Astrocyte (in vitro differentiated cells and primary cell): Measurements from ENCODE around the gene NOC2L. TPM values are rescaled to one million over a fixed set of nuclear protein-coding genes. Genes with fewer than 3 reads are reported as not detected.
"Not testable (repeated sequence)": the region's sequence is repeated elsewhere in the genome, so short reads cannot be mapped to it uniquely, and the experiment has no call there.

Experiments
- DNase-seq: peaks from one replicate; pipeline ENCODE4 v3.0.0-alpha.2; 2010; ENCODE audit warnings: low read depth
- FAIRE-seq: peaks from 2 replicates; lab custom pipeline; 2011; peaks lifted over from hg19 to GRCh38; lab: Jason Lieb, UNC
- H2AFZ ChIP-seq: 2 replicates; pipeline ENCODE4 v1.6.0; 2012; ENCODE audit warnings: low read depth, low read length, inconsistent platforms
- H3K27ac ChIP-seq: 2 replicates; pipeline ENCODE4 v1.5.1; 2011; ENCODE audit warnings: low read depth, low read length, inconsistent platforms
- H3K27me3 ChIP-seq: 2 replicates; pipeline ENCODE4 v1.6.0; 2011; ENCODE audit warnings: low read length, inconsistent platforms; ENCODE audit not compliant: insufficient read depth
- H3K36me3 ChIP-seq: 2 replicates; pipeline ENCODE4 v1.5.1; 2011; ENCODE audit warnings: low read length, inconsistent platforms; ENCODE audit not compliant: insufficient read depth
- H3K4me1 ChIP-seq: 2 replicates; pipeline ENCODE4 v1.5.1; 2011; ENCODE audit warnings: low read length, inconsistent platforms; ENCODE audit not compliant: insufficient read depth
- H3K4me2 ChIP-seq: 2 replicates; pipeline ENCODE4 v1.6.0; 2012; ENCODE audit warnings: low read length, inconsistent platforms
- H3K4me3 ChIP-seq: 2 replicates; pipeline ENCODE4 v1.5.1; 2011; ENCODE audit warnings: low read depth, mild to moderate bottlenecking, low read length, inconsistent platforms; ENCODE audit not compliant: insufficient read depth
- H3K79me2 ChIP-seq: 2 replicates; pipeline ENCODE4 v1.6.0; 2012; ENCODE audit warnings: mild to moderate bottlenecking, low read length, inconsistent platforms; ENCODE audit not compliant: insufficient read depth
- H3K9ac ChIP-seq: 2 replicates; pipeline ENCODE4 v1.6.0; 2012; ENCODE audit warnings: mild to moderate bottlenecking, low read length, inconsistent platforms
- H3K9me3 ChIP-seq: 2 replicates; pipeline ENCODE4 v1.5.1; 2012; ENCODE audit warnings: low read depth, mild to moderate bottlenecking, low read length, inconsistent platforms; ENCODE audit not compliant: insufficient read depth
- H4K20me1 ChIP-seq: 2 replicates; pipeline ENCODE4 v1.6.0; 2012; ENCODE audit warnings: low read length, inconsistent platforms; ENCODE audit not compliant: insufficient read depth
- H3K27ac Mint-ChIP-seq: one replicate; pipeline ENCODE4 v1.8.0; 2021; ENCODE audit warnings: mild to moderate bottlenecking, mixed read lengths; ENCODE audit not compliant: unreplicated experiment
- H3K27me3 Mint-ChIP-seq: one replicate; pipeline ENCODE4 v1.8.0; 2021; ENCODE audit warnings: low read depth, mixed read lengths; ENCODE audit not compliant: unreplicated experiment
- H3K36me3 Mint-ChIP-seq: one replicate; pipeline ENCODE4 v1.8.0; 2021; ENCODE audit warnings: low read depth, mixed read lengths; ENCODE audit not compliant: unreplicated experiment
- H3K4me1 Mint-ChIP-seq: one replicate; pipeline ENCODE4 v1.8.0; 2021; ENCODE audit warnings: low read depth, mixed read lengths; ENCODE audit not compliant: unreplicated experiment
- H3K4me3 Mint-ChIP-seq: one replicate; pipeline ENCODE4 v1.8.0; 2021; ENCODE audit warnings: mild to moderate bottlenecking, moderate library complexity, mixed read lengths; ENCODE audit not compliant: unreplicated experiment
- H3K9me3 Mint-ChIP-seq: one replicate; pipeline ENCODE4 v1.8.0; 2021; ENCODE audit warnings: mild to moderate bottlenecking, mixed read lengths; ENCODE audit not compliant: unreplicated experiment
- EZH2 ChIP-seq: IDR thresholded peaks from 2 replicates; pipeline ENCODE4 v1.6.1; 2012; ENCODE audit warnings: mild to moderate bottlenecking, low read length, inconsistent platforms; ENCODE audit not compliant: insufficient read depth
- total RNA-seq: library from RNA; stranded (reverse); gene quantifications from 2 replicates; pipeline ENCODE4 v1.2.1, GENCODE V29; 2021
- TF ChIP-seq, protein P1 (sequence below): IDR thresholded peaks from 2 replicates; pipeline ENCODE4 v1.5.1; 2011; ENCODE audit warnings: low read depth, mild to moderate bottlenecking, inconsistent platforms, low read length, moderate library complexity; ENCODE audit not compliant: insufficient read depth

The NOC2L gene
- total RNA-seq, 1 donor from 2014 or later: 91.4 TPM

- H3K36me3 ChIP-seq: peaks cover 22% of the 10 kb centered on the region
- H3K4me1 Mint-ChIP-seq: no peaks in the 10 kb centered on the region
- H3K79me2 ChIP-seq: peaks cover 4% of the 10 kb centered on the region
These were observed 8.2 kb downstream of the NOC2L start for GRCh38 chr1:950881-951280.

DNA sequence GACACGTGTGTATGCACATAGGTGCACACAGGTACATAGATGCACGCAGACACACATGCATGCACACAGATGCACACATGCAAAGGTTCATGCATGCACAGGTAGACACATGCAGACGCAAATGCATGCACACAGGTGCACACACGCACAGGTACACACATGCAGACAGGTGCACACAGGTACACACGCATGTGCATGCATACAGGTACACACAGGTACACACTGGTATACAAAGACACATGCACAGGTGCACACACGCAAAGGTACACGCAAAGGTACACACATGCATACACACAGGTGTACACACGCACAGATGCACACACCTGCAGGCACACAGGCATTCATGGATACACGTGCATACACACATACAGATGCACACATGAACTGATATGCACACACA, 8.8 kb downstream of the NOC2L start:
- Mint-ChIP-seq H3K27me3 (peaks cover 4% of the 10 kb centered on the region), H3K9me3 (no peaks in the 10 kb centered on the region), H3K27ac (no peak overlapping the region), H3K4me1 (no peaks in the 10 kb centered on the region), H3K36me3 (peaks cover 19% of the 10 kb centered on the region), H3K4me3 (no peak overlapping the region)
- H2AFZ ChIP-seq: no peak overlapping the region
- H3K4me3 ChIP-seq: no peak overlapping the region
- no peak for DNase-seq
- no peak overlapping the region for H3K4me2 ChIP-seq
- TF ChIP-seq, protein P1, sequence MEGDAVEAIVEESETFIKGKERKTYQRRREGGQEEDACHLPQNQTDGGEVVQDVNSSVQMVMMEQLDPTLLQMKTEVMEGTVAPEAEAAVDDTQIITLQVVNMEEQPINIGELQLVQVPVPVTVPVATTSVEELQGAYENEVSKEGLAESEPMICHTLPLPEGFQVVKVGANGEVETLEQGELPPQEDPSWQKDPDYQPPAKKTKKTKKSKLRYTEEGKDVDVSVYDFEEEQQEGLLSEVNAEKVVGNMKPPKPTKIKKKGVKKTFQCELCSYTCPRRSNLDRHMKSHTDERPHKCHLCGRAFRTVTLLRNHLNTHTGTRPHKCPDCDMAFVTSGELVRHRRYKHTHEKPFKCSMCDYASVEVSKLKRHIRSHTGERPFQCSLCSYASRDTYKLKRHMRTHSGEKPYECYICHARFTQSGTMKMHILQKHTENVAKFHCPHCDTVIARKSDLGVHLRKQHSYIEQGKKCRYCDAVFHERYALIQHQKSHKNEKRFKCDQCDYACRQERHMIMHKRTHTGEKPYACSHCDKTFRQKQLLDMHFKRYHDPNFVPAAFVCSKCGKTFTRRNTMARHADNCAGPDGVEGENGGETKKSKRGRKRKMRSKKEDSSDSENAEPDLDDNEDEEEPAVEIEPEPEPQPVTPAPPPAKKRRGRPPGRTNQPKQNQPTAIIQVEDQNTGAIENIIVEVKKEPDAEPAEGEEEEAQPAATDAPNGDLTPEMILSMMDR: no peak
- no peak for TF ChIP-seq EZH2
- H3K4me1 ChIP-seq: no peaks in the 10 kb centered on the region
- peaks cover 4% of the 10 kb centered on the region for H3K79me2 ChIP-seq
- FAIRE-seq: no peak
- no peaks in the 10 kb centered on the region for H3K9me3 ChIP-seq
- H3K36me3 ChIP-seq: peaks cover 19% of the 10 kb centered on the region
- no peak overlapping the region for H3K27ac ChIP-seq
- H3K9ac ChIP-seq: no peak overlapping the region
- no peaks in the 10 kb centered on the region for H3K27me3 ChIP-seq
- peaks cover 41% of the 10 kb centered on the region for H4K20me1 ChIP-seq

More at GRCh38 chr1:950881-951280, 8.2 kb downstream of the NOC2L start:
- Histone ChIP-seq H3K4me3 (no peak overlapping the region), H3K4me1 (no peaks in the 10 kb centered on the region), H3K9me3 (no peaks in the 10 kb centered on the region), H3K4me2 (no peak overlapping the region), H3K9ac (no peak overlapping the region), H3K27me3 (no peaks in the 10 kb centered on the region), H2AFZ (no peak overlapping the region), H3K27ac (no peak overlapping the region), H4K20me1 (peaks cover 41% of the 10 kb centered on the region)
- no peak overlapping the region for H3K27ac Mint-ChIP-seq
- peaks cover 4% of the 10 kb centered on the region for H3K27me3 Mint-ChIP-seq
- DNase-seq (no peak), FAIRE-seq (no peak)
- no peak for TF ChIP-seq EZH2
- TF ChIP-seq, protein P1: no peak
- no peaks in the 10 kb centered on the region for H3K9me3 Mint-ChIP-seq
- no peak overlapping the region for H3K4me3 Mint-ChIP-seq
- peaks cover 21% of the 10 kb centered on the region for H3K36me3 Mint-ChIP-seq

GRCh38 chr1:947958-948357, 11.1 kb downstream of the NOC2L start:
- H3K9me3 ChIP-seq: no peaks in the 10 kb centered on the region
- no peak for DNase-seq
- no peak overlapping the region for H3K27ac ChIP-seq
- peaks cover 16% of the 10 kb centered on the region for H3K4me1 ChIP-seq
- H3K9me3 Mint-ChIP-seq: no peaks in the 10 kb centered on the region
- H3K4me3 ChIP-seq: no peak overlapping the region
- TF ChIP-seq, protein P1: no peak
- TF ChIP-seq EZH2: no peak
- peaks cover 4% of the 10 kb centered on the region for H3K79me2 ChIP-seq
- no peak overlapping the region for H3K9ac ChIP-seq
- H3K27ac Mint-ChIP-seq: no peak overlapping the region
- H3K4me2 ChIP-seq: no peak overlapping the region
- FAIRE-seq: no peak
- H4K20me1 ChIP-seq: peaks cover 58% of the 10 kb centered on the region
- no peak overlapping the region for H3K4me3 Mint-ChIP-seq
- H2AFZ ChIP-seq: no peak overlapping the region
- H3K27me3 Mint-ChIP-seq: peaks cover 4% of the 10 kb centered on the region
- H3K4me1 Mint-ChIP-seq: peaks cover 4% of the 10 kb centered on the region
- peaks cover 17% of the 10 kb centered on the region for H3K36me3 Mint-ChIP-seq
- peaks cover 6% of the 10 kb centered on the region for H3K36me3 ChIP-seq
- no peaks in the 10 kb centered on the region for H3K27me3 ChIP-seq

DNA sequence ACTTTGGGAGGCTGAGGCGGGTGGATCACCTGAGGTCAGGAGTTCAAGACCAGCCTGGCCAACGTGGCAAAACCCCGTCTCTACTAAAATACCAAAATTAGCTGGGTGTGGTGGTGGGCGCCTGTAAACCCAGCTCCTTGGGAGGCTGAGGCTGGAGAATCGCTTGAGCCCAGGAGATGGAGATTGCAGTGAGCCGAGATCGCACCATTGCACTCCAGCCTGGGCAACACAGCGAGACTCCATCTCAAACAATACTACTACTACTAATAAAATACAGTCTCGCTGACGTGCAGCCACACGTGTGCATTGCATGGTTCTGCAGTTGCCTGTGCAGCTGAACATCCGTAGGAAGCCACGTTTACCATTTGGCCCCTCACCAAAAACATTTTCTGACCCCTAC, 12.2 kb downstream of the NOC2L start:
- not testable (repeated sequence) for H3K9ac ChIP-seq, H3K27me3 ChIP-seq, H3K27ac ChIP-seq, H3K9me3 ChIP-seq, H2AFZ ChIP-seq, H3K9me3 Mint-ChIP-seq, FAIRE-seq, H3K4me2 ChIP-seq, H3K27ac Mint-ChIP-seq, H3K79me2 ChIP-seq, H3K4me3 ChIP-seq, H3K4me3 Mint-ChIP-seq, H3K4me1 Mint-ChIP-seq, H3K27me3 Mint-ChIP-seq, H3K36me3 ChIP-seq, DNase-seq
- H3K36me3 Mint-ChIP-seq: peaks cover 17% of the 10 kb centered on the region
- Histone ChIP-seq H4K20me1 (peaks cover 58% of the 10 kb centered on the region), H3K4me1 (peaks cover 20% of the 10 kb centered on the region)
